NCI-H146 treated with DMSO at 0.1 percent for 48 hours (cell line): ENCODE data around the gene CPTP.
"Not testable (repeated sequence)": the region's sequence is repeated elsewhere in the genome, so short reads cannot be mapped to it uniquely, and the experiment has no call there.

Experiments used
- DNase-seq: peaks from one replicate; lab custom pipeline; 2025; ENCODE audit not compliant: unreplicated experiment; lab: John Stamatoyannopoulos, UW

Gene CPTP

DNA sequence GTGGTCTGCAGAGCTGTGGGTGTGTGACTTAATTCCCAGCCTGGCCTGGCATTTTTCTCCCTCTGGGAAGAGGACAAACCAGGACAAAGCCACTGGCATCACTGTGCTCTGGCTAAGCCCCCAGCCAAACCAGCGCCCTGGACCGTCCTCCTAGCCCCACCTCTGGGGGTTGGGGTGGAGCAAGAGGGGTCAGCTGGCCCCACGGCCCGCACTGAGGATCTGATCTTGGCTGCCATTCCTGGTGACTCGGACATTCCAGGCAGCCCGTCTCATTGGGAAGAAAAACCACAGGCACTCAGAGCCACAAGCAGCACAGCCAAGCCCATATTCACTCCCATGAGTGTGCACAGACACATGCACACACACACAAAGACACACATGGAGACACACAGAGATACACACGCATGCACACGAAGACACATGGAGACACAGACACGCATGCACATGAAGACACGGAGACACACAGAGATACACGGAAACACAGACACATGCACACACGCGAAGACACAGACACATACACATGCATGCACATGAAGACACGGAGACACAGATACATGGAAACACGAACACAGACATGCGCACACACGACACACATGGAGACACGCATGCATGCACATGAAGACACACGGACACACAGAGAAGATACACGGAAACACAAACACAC is 36.0 kb downstream of the CPTP start:
- DNase-seq, result no peak

- DNase-seq, result no peak
These were observed 36.8 kb downstream of the CPTP start for GRCh38 chr1:1361233-1361981.

- no peak for DNase-seq
These were observed 37.4 kb downstream of the CPTP start for GRCh38 chr1:1361982-1362423.

- DNase-seq, result no peak
These were observed 39.7 kb downstream of the CPTP start for GRCh38 chr1:1364266-1364665.

- no peak for DNase-seq
These were observed 41.5 kb downstream of the CPTP start for GRCh38 chr1:1365875-1366698.

GRCh38 chr1:1366699-1367066 is 42.1 kb downstream of the CPTP start:
- no peak for DNase-seq

GRCh38 chr1:1367315-1367714 is 42.7 kb downstream of the CPTP start:
- no peak for DNase-seq

DNA sequence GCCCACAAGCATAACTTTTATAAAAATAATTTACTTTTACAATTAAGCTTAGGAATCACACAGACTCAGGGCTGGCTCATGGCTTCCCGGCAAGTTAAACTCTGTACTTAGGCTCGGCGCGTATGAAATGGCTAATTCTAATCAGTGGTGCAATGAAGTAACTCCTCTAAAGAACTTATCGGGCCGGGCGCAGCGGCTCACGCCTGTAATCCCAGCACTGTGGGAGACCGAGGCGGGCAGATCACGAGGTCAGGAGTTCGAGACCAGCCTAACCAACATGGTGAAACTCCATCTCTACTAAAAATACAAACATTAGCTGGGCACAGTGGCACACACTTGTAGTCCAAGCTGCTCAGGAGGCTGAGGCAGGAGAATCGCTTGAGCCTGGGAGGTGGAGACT is 45.5 kb downstream of the CPTP start:
- not testable (repeated sequence) for DNase-seq

GRCh38 chr1:1370771-1371300 is 46.2 kb downstream of the CPTP start:
- no peak for DNase-seq

DNA sequence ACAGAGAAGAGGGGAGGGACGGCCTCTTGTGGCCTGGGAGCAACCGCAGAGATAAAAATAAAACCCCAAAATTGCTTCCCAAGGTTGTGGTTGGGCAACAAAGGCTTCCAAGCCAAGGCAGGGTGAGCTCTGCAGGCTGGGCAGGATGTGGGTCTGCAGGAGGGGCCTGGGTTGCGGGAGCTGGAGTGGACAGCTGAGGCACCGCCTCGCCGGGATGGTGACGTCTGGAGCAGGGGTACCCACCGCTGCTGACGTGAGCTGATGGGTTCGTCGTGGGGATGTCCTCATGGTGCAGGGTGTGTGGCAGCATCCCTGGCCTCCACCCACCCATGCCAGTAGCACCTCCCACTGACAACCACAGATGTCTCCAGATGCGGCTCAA is 46.8 kb downstream of the CPTP start:
- DNase-seq, result no peak

DNA sequence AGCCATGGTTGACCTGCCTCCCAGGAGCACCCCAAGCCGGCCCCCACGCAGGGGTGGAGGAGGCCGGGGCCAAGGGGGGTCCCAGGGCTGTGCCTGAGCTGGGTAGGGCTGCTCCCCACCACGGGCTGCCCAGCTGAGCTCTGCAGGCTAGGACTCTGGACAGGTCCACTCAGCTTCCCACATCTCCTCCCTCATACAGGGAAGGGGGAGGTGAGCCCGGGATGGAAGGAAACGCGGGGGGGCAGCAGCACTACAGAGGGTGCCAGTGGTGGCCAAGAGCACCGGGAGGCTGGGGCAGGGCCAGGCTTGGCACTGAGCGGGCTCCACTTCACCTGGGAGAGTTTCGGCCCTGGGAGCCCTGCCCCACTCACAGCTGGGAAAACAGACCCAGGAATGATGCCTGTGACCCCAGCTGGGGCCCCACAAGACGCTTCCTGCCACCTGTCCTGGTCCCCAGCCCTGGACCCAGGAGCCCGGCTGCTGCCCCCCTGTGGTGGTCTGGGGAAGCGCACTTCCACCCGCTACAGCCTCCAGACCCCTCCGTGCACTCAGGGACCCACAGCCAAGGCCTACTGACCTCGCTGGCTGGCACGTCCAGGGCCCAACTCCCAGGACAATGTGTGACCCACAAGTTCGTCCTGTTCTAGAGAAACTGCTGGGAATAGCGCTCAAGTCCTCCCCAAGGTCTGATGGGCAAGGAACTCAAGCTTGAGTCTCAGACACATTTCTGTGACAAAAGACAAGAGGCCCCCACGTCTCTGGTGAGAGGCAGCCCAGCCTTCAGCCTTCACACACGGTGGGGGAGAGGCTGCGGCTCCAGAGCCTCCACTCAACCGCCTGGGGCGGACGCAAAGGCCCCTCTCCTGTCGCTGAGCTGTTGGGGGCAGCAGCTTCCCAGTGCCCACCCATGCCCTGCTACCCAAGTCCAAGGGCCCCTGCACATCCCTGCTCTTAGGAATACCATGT is 47.4 kb downstream of the CPTP start:
- DNase-seq, result peak; percentile 26

- DNase-seq, result no peak
These were observed 48.6 kb downstream of the CPTP start for GRCh38 chr1:1373051-1373814.

DNA sequence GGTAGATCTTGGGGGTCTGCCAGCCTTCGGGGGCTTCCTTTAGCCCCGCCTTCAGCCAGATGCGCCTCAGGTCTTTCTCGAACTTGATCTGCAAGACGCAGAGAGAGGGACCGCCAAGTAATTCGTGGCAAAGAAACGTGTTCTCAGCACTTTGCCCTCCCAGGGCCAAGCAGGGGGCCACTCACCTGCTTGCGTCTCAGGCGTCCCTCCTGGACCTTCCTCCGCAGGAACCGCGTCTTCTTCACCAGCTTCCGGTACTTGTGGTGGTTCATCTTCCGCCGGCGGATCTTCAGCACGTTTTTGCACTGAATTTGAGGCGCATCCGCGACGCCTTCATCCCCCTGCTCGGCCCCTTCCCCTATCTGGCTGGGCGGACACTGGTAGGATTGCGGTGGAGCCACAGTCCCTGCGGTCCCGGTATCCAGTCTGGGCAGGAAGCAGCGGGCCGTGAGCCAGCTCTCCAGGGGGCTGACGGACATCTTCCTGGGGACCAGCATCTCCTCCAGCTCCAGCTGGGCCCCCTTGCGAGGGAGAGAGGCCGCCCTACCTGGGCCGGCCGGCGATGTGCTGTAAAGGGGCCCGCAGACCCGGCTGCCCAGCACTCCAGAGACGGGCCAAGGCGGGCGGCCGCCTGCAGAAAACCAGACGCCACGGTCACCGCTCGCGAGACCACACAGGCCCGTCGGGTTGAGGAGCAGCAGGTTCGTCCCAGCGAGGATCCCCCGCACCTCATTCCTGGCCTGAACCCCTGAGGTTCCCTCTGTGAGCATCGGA is 49.4 kb downstream of the CPTP start:
- DNase-seq, result no peak

DNA sequence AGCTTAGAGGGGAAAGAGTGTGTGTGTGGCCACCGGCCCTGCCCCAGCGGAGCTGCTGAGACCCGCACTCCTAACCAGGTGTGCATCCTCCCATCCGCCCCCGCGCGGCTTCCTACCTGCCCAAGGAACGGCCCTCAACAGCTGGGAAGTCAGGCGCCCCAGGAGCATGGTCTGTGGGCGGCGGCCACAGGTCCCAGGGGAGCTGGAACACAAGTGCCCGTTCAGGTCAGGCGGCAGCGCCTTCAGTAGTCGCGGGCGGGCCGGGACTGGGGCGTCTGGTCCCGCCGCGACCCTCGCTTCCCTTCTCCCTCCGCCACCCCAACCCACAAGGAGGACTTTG is 50.0 kb downstream of the CPTP start:
- no peak for DNase-seq

- DNase-seq, result peak; percentile 91
These were observed 50.5 kb downstream of the CPTP start, which contains the start of gene AURKAIP1 for GRCh38 chr1:1374929-1375662. Gene AURKAIP1 (minus strand): TSS chr1:1375207. CDS start chr1:1374756, 451 bp downstream.

DNA sequence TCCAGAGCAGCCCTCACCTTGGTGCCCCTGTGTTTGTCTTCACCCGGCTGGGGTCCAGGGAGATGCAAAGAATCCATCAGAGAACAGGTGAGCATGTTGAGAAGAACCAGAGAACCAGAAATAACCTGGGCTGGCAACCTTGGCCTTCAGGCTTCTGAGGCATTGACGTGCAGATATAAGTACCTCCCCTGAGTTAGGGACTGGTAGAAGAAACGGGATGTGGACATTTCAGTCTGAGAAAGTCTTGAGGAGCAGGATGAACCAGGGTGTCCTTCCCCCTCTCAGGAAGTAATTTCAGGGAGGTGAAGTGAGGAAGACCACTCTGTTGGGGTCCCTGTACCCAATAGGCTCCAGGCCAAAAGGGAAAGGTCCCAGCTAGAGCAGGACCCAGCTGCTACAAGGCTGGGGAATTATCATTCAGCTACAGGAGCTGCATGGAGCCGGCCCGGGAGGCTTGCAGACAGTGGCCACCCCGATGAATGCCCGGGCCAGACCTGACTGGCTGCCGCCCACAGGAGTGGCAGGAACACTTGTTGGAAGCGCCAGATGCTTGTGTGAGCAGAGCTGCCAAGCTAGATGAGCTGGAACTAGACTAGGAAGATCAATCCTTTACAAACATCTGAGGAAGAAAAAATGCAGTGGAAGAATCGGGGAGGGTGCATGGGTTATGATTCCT is 52.1 kb downstream of the CPTP start:
- DNase-seq, result no peak

DNA sequence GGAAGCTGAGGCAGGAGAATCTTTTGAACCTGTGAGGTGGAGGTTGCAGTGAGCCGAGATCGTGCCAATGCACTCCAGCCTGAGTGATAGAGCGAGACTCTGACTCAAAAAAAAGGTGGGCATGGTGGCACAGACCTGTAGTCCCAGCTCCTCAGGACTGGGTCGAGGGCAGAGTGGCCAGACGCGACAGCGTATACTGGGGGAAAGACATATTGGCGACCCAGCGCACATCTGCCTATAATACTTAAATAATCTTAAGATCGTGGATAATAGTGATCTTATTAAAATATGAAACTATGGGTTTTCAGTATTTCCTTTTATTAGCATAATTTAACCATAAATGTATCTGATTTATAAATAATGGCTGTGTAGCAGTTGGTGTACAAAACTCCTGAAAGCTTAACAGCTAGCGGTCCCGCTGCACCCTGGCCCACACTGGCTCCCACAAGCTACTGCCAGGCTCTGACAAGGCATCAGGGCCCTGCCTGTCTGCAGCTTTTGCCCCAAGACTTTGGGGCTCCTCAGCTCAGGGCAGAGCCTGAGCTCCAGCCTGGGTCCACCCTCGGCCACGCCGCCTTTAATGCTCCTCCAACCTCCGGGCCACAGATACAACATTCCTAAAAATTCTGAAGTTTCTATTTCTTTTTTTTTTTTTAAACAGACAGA is 53.1 kb downstream of the CPTP start:
- DNase-seq, result no peak
